H1 (cell line): ENCODE data around the gene SMLR1. TPM values are rescaled to one million over a fixed set of nuclear protein-coding genes. Genes with fewer than 3 reads are reported as not detected.

Experiments used
- CTCF ChIA-PET: fragments of 300-600 bp; sonication (Branson Sonifier 250); formaldehyde crosslinking; loops from one replicate; lab custom pipeline; 2021; ENCODE audit not compliant: partially characterized antibody; lab: Charles Lee
- POLR2A ChIA-PET: fragments of 300-600 bp; sonication (Branson Sonifier 250); formaldehyde crosslinking; loops from one replicate; lab custom pipeline; 2021; ENCODE audit warnings: inconsistent platforms; ENCODE audit not compliant: partially characterized antibody; lab: Charles Lee
- DNase-seq, 2 experiments: peaks; one replicate each; pipeline versions ENCODE4 v3.0.0 to v3.0.0-alpha.2; 2010 to 2022; ENCODE audit warnings: low spot score in 2 of 2, low read depth in 1 of 2, mixed read lengths in 1 of 2
- FAIRE-seq: peaks from 2 replicates; lab custom pipeline; 2011; peaks lifted over from hg19 to GRCh38; lab: Jason Lieb, UNC
- H2AFZ ChIP-seq: 2 replicates; pipeline ENCODE4 v1.8.1; 2012; ENCODE audit warnings: low read length, inconsistent platforms
- H2AK5ac ChIP-seq: 2 replicates; pipeline ENCODE4 v1.6.1; 2013; ENCODE audit warnings: low read depth, low read length
- H2BK120ac ChIP-seq: replicated peaks from 2 replicates; pipeline ENCODE3; 2013; ENCODE audit warnings: low read depth, low read length, inconsistent platforms
- H2BK12ac ChIP-seq: 2 replicates; pipeline ENCODE4 v1.6.1; 2013; ENCODE audit warnings: low read depth, low read length
- H2BK15ac ChIP-seq: 2 replicates; pipeline ENCODE4 v1.6.1; 2013; ENCODE audit warnings: low read length
- H2BK20ac ChIP-seq: 2 replicates; pipeline ENCODE4 v1.6.1; 2013; ENCODE audit warnings: low read length
- H2BK5ac ChIP-seq: 2 replicates; pipeline ENCODE4 v1.6.1; 2013; ENCODE audit warnings: low read depth, low read length
- H3K14ac ChIP-seq: 2 replicates; pipeline ENCODE4 v1.6.1; 2013; ENCODE audit warnings: inconsistent platforms; ENCODE audit not compliant: insufficient read length
- H3K18ac ChIP-seq: 2 replicates; pipeline ENCODE4 v1.6.1; 2013; ENCODE audit warnings: low read length; ENCODE audit errors: extremely low read depth
- H3K23ac ChIP-seq: 2 replicates; pipeline ENCODE4 v1.6.1; 2013; ENCODE audit warnings: inconsistent platforms; ENCODE audit not compliant: insufficient read length
- H3K23me2 ChIP-seq: 2 replicates; pipeline ENCODE4 v1.6.1; 2013; ENCODE audit warnings: low read depth, low read length
- H3K27ac ChIP-seq: 2 replicates; pipeline ENCODE4 v1.6.1; 2011; ENCODE audit warnings: low read depth, low read length, inconsistent platforms
- H3K27me3 ChIP-seq, 4 experiments: replicated peaks in 1 of 4; 1 replicate in 1 of 4; 2 replicates in 3 of 4; pipeline versions ENCODE4 v1.6.1 to v1.8.1; 2011 to 2013; ENCODE audit warnings: low read length in 3 of 4, mild to moderate bottlenecking in 3 of 4, inconsistent platforms in 2 of 4, mixed read lengths in 2 of 4, moderate library complexity in 1 of 4; ENCODE audit not compliant: control insufficient read depth in 3 of 4, insufficient read depth in 3 of 4; ENCODE audit errors: extremely low read depth in 1 of 4
- H3K36me3 ChIP-seq, 4 experiments: 2 replicates each; pipeline versions ENCODE4 v1.6.1 to v1.8.1; 2011 to 2013; ENCODE audit warnings: mild to moderate bottlenecking in 4 of 4, low read length in 3 of 4, moderate library complexity in 2 of 4, control low read depth in 1 of 4, inconsistent platforms in 1 of 4; ENCODE audit not compliant: insufficient read depth in 4 of 4, control insufficient read depth in 2 of 4
- H3K4ac ChIP-seq: replicated peaks from 2 replicates; pipeline ENCODE3; 2013; ENCODE audit warnings: low read length, low read depth, mixed read lengths, inconsistent platforms; ENCODE audit not compliant: insufficient read length
- H3K4me1 ChIP-seq, 4 experiments: replicated peaks in 1 of 4; 1 replicate in 1 of 4; 2 replicates in 3 of 4; pipeline versions ENCODE4 v1.6.1 to v1.8.1; 2011 to 2013; ENCODE audit warnings: low read length in 3 of 4, inconsistent platforms in 2 of 4, mixed read lengths in 1 of 4; ENCODE audit not compliant: insufficient read depth in 4 of 4, control insufficient read depth in 3 of 4
- H3K4me2 ChIP-seq, 2 experiments: 2 replicates each; pipeline versions ENCODE4 v1.6.1 to v1.8.1; 2011 to 2013; ENCODE audit warnings: low read depth in 2 of 2, low read length in 2 of 2, control low read depth in 1 of 2, inconsistent platforms in 1 of 2, mild to moderate bottlenecking in 1 of 2; ENCODE audit not compliant: insufficient read depth in 1 of 2
- H3K4me3 ChIP-seq, 4 experiments: fragments of 200-600, 300-600 bp in 1 of 4; sonication (generic), shearing (Covaris generic), sonication (Bioruptor Twin) in 1 of 4; 2 replicates each; pipeline versions ENCODE4 v1.5.1 to v1.8.1; 2011 to 2016; ENCODE audit warnings: low read length in 4 of 4, low read depth in 3 of 4, control low read depth in 2 of 4, inconsistent platforms in 2 of 4, mild to moderate bottlenecking in 2 of 4, mixed read lengths in 1 of 4, moderate library complexity in 1 of 4; ENCODE audit not compliant: insufficient read depth in 2 of 4; ENCODE audit errors: extremely low read depth in 1 of 4
- H3K56ac ChIP-seq: replicated peaks from 2 replicates; pipeline ENCODE3; 2013; ENCODE audit warnings: low read depth, mild to moderate bottlenecking, mixed read lengths, low read length, inconsistent platforms; ENCODE audit not compliant: insufficient read length
- H3K79me1 ChIP-seq: 2 replicates; pipeline ENCODE4 v1.6.1; 2013; ENCODE audit warnings: low read depth, low read length, control low read depth
- H3K79me2 ChIP-seq, 2 experiments: 2 replicates each; pipeline versions ENCODE4 v1.6.1 to v1.8.1; 2012 to 2013; ENCODE audit warnings: low read length in 2 of 2, mild to moderate bottlenecking in 2 of 2, inconsistent platforms in 1 of 2; ENCODE audit not compliant: insufficient read depth in 2 of 2, control insufficient read depth in 1 of 2
- H3K9ac ChIP-seq, 4 experiments: replicated peaks in 1 of 4; 1 replicate in 1 of 4; 2 replicates in 3 of 4; pipeline versions ENCODE4 v1.6.1 to v1.8.1; 2011 to 2013; ENCODE audit warnings: low read depth in 3 of 4, low read length in 3 of 4, control low read depth in 2 of 4, mild to moderate bottlenecking in 2 of 4, moderate library complexity in 2 of 4, inconsistent platforms in 1 of 4; ENCODE audit errors: extremely low read depth in 1 of 4
- H3K9me3 ChIP-seq, 2 experiments: 2 replicates each; pipeline versions ENCODE4 v1.6.1 to v1.8.1; 2012 to 2013; ENCODE audit warnings: mild to moderate bottlenecking in 2 of 2, moderate library complexity in 2 of 2, control low read depth in 1 of 2, inconsistent platforms in 1 of 2, low read depth in 1 of 2, low read length in 1 of 2, mixed read lengths in 1 of 2; ENCODE audit not compliant: insufficient read depth in 2 of 2
- H4K20me1 ChIP-seq, 2 experiments: replicated peaks in 1 of 2; 2 replicates each; pipeline versions ENCODE3 to v1.8.1; 2011 to 2013; ENCODE audit warnings: inconsistent platforms in 2 of 2, low read length in 2 of 2, mild to moderate bottlenecking in 1 of 2; ENCODE audit not compliant: insufficient read depth in 2 of 2, control insufficient read depth in 1 of 2
- H4K5ac ChIP-seq: 2 replicates; pipeline ENCODE4 v1.6.1; 2013; ENCODE audit warnings: low read length, low read depth, mixed read lengths, inconsistent platforms; ENCODE audit not compliant: insufficient read length
- H4K8ac ChIP-seq: 2 replicates; pipeline ENCODE4 v1.8.0; 2013; ENCODE audit warnings: mild to moderate bottlenecking, moderate library complexity, low read length, inconsistent platforms; ENCODE audit not compliant: insufficient read depth; ENCODE audit errors: extremely low read depth
- H4K91ac ChIP-seq: replicated peaks from 2 replicates; pipeline ENCODE3; 2013; ENCODE audit warnings: low read length, mixed read lengths, inconsistent platforms; ENCODE audit not compliant: insufficient read length
- ATF3 ChIP-seq: IDR thresholded peaks from 2 replicates; pipeline ENCODE4 v1.6.1; 2011; ENCODE audit warnings: low read depth, mild to moderate bottlenecking, low read length; ENCODE audit not compliant: insufficient read depth
- WGBS, 2 experiments: shearing (Covaris generic) in 1 of 2; methylation state at CpG; one replicate each; pipeline versions ENCODE4 v1.1.6 to v1.1.7; 2013 to 2015; ENCODE audit warnings: low lambda C conversion rate in 2 of 2, mixed read lengths in 2 of 2, inconsistent platforms in 1 of 2, low coverage in 1 of 2, missing lambda C conversion rate in 1 of 2; ENCODE audit not compliant: insufficient replicate concordance in 2 of 2, insufficient coverage in 1 of 2, insufficient read length in 1 of 2; ENCODE audit errors: extremely low coverage in 1 of 2, missing lambda C conversion rate in 1 of 2; 5-methylcytosine and 5-hydroxymethylcytosine counted together
- polyA plus RNA-seq, 7 experiments: library from polyadenylated mRNA; depleted of rRNA in 3 of 7; stranded (reverse) in 5 of 7; unstranded in 2 of 7; fragments of >200 nt in 5 of 7; fragments of 200-250 nt in 2 of 7; gene quantifications; 1 replicate in 5 of 7; 2 replicates in 1 of 7; 4 replicates in 1 of 7; pipeline versions ENCODE4 v1.2.1 to v1.2.3, GENCODE V29; 2011 to 2013; ENCODE audit warnings: missing spikeins in 2 of 7, mixed read lengths in 2 of 7
- total RNA-seq: library from RNA; stranded (reverse); fragmentation: NEBNext Ultra II Directional; extraction: Animal tissue kit (Norgen Biotek cat#: 25700); gene quantifications from 2 replicates; pipeline ENCODE4 v1.2.1, GENCODE V29; 2021
- TF ChIP-seq, protein P1 (sequence below), 3 experiments: IDR thresholded peaks; 1 replicate in 2 of 3; 2 replicates in 1 of 3; pipeline versions ENCODE4 v1.5.1 to v1.6.1; 2011; ENCODE audit warnings: low read length in 3 of 3, mild to moderate bottlenecking in 3 of 3, inconsistent platforms in 2 of 3, low read depth in 1 of 3, moderate library complexity in 1 of 3; ENCODE audit not compliant: insufficient read depth in 1 of 3; ENCODE audit errors: control extremely low read depth in 1 of 3
- TF ChIP-seq, protein P2 (sequence below): IDR thresholded peaks from 2 replicates; pipeline ENCODE4 v1.6.1; 2012; ENCODE audit warnings: inconsistent platforms

The SMLR1 gene
- total and polyA plus RNA-seq, 2 of the 8 experiments (the other 6 are each of a cell fraction or from before 2014, with no cell fraction given) = not detected

GRCh38 chr6:130781557-130781956 is 45.6 kb upstream of the SMLR1 start:
- Histone ChIP-seq H3K36me3 (no peaks in the 10 kb centered on the region), H3K27me3 (no peaks in the 10 kb centered on the region), H2AK5ac (no peak overlapping the region), H3K18ac (no peak overlapping the region), H2BK5ac (no peak overlapping the region), H3K9me3 (no peaks in the 10 kb centered on the region), H2BK20ac (no peak overlapping the region), H4K91ac (no peak overlapping the region), H3K79me1 (no peaks in the 10 kb centered on the region), H3K56ac (no peak overlapping the region), H2BK15ac (no peak overlapping the region), H2AFZ (no peak overlapping the region), H3K4ac (no peak overlapping the region), H3K9ac (no peak overlapping the region), H3K14ac (no peak overlapping the region), H3K4me3 (no peak overlapping the region), H4K20me1 (no peaks in the 10 kb centered on the region), H3K23ac (no peak overlapping the region), H3K4me2 (no peak overlapping the region), H2BK12ac (no peak overlapping the region), H3K27ac (no peak overlapping the region), H3K79me2 (no peaks in the 10 kb centered on the region), H4K8ac (no peak overlapping the region), H3K4me1 (no peaks in the 10 kb centered on the region), H4K5ac (no peak overlapping the region), H3K23me2 (no peaks in the 10 kb centered on the region), H2BK120ac (no peak overlapping the region)
- WGBS, 2 experiments = 89% methylated on average over 3 of the region's 3 CpGs; no CpG with 5 or more reads in 1 of the 2 experiments
- no peak for FAIRE-seq
- CTCF ChIA-PET = no interaction called here
- no peak for DNase-seq
- POLR2A ChIA-PET = no interaction called here
- TF ChIP-seq, protein P1, sequence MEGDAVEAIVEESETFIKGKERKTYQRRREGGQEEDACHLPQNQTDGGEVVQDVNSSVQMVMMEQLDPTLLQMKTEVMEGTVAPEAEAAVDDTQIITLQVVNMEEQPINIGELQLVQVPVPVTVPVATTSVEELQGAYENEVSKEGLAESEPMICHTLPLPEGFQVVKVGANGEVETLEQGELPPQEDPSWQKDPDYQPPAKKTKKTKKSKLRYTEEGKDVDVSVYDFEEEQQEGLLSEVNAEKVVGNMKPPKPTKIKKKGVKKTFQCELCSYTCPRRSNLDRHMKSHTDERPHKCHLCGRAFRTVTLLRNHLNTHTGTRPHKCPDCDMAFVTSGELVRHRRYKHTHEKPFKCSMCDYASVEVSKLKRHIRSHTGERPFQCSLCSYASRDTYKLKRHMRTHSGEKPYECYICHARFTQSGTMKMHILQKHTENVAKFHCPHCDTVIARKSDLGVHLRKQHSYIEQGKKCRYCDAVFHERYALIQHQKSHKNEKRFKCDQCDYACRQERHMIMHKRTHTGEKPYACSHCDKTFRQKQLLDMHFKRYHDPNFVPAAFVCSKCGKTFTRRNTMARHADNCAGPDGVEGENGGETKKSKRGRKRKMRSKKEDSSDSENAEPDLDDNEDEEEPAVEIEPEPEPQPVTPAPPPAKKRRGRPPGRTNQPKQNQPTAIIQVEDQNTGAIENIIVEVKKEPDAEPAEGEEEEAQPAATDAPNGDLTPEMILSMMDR (IDR thresholded peaks at IDR 0.05; ENCODE audit: control extremely low read depth in 1 of 3, insufficient read depth in 1 of 3, low read depth in 1 of 3, low read length in 3 of 3) = no peak
- TF ChIP-seq, protein P2, sequence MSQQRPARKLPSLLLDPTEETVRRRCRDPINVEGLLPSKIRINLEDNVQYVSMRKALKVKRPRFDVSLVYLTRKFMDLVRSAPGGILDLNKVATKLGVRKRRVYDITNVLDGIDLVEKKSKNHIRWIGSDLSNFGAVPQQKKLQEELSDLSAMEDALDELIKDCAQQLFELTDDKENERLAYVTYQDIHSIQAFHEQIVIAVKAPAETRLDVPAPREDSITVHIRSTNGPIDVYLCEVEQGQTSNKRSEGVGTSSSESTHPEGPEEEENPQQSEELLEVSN = no peak
- no peak for TF ChIP-seq ATF3
